HG03175 (cell line): Measurements from ENCODE around the gene ACTN2.

Experiments
- ATAC-seq: cut with Tn5 transposase; IDR thresholded peaks from one replicate; pipeline ENCODE4 v1.9.1; 2021; ENCODE audit warnings: mild to moderate bottlenecking, moderate library complexity; ENCODE audit not compliant: unreplicated experiment

Gene ACTN2

DNA sequence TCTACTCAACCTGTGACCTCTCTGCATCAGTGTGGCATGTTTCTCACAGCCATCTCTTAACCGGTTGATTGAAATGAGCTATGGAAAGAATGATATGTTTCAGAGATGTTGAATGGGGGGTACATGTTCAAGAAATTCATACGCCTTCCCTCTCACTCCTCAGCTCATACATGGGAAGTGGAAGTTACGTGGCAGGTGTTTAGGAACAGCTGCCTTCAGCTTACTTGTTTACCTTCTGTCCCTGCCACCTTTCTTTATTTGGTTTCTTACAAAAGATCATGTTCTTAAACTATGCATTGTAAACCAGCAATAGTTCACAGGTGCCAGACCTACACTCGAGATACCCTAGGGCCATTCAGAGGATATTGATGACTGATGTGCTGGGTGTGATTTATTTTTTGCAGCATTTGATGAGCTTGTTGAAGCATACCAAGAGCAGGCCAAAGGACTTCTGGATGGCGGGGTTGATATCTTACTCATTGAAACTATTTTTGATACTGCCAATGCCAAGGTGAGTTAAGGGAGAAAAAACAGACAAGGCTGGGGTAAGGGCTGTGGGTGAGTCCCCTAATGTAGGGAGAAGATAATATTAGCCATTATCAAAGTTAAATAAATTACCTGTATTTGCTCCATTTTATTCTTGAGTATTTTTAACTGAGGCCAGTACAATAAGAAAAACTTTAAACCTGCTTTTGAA is 126.2 kb downstream of the ACTN2 start:
- no peak for ATAC-seq
